ENCODE measurements around the gene LRMDA. TPM values are rescaled to one million over a fixed set of nuclear protein-coding genes. Genes with fewer than 3 reads are reported as not detected.

The LRMDA gene
- total and polyA plus RNA-seq, 2 of the 4 experiments (the other 2 are of a cell fraction) = 0.07 TPM; not detected in 1

GRCh38 chr10:76116523-76116922 lies 685.1 kb downstream of the LRMDA start:
- ATAC-seq (ENCODE audit: low read depth) = no peak
- H2BK15ac ChIP-seq (ENCODE audit: low read depth, low read length) = no peak overlapping the region
- no peak for DNase-seq
- CTCF ChIA-PET = interaction anchor here (0.6 kb wide), 1 partner anchor 12 kb away, joined by 3 read pairs; no protein-coding TSS in a partner anchor
- H4K20me1 ChIP-seq (ENCODE audit: insufficient read depth, low read length) = no peaks in the 10 kb centered on the region
- no CpG with 5 or more reads among the region's 3 CpGs for WGBS, 2 experiments (ENCODE audit: extremely low coverage in 2 of 2, insufficient read length in 1 of 2)
- no peak overlapping the region for H4K5ac ChIP-seq (ENCODE audit: low read depth, low read length)
- no peak overlapping the region for H3K4me3 ChIP-seq (ENCODE audit: insufficient read depth, low read depth, low read length)
- no peak overlapping the region for H3K9ac ChIP-seq (ENCODE audit: low read depth, low read length)
- H3K56ac ChIP-seq (ENCODE audit: extremely low read depth, insufficient read depth, low read length) = no peak overlapping the region
- no peak overlapping the region for H2BK5ac ChIP-seq (ENCODE audit: low read depth, low read length, poor library complexity, severe bottlenecking)
- no peak overlapping the region for H3K27ac ChIP-seq (ENCODE audit: insufficient read depth, low read length)
- no peak for TF ChIP-seq NFE2L2 (IDR thresholded peaks at IDR 0.05; ENCODE audit: low read depth, low read length)
- no peak for TF ChIP-seq MXI1 (IDR thresholded peaks at IDR 0.05; ENCODE audit: borderline replicate concordance, low read depth, low read length)
- TF ChIP-seq MAZ (IDR thresholded peaks at IDR 0.05; ENCODE audit: borderline replicate concordance, low read depth, low read length) = no peak
- no peak for TF ChIP-seq RFX5 (IDR thresholded peaks at IDR 0.05; ENCODE audit: low read depth, low read length)
- TF ChIP-seq RAD21 (IDR thresholded peaks at IDR 0.05; ENCODE audit: low read length) = no peak
- no peak overlapping the region for H4K8ac ChIP-seq (ENCODE audit: low read depth in 2 of 2, low read length in 2 of 2)
- POLR2A ChIA-PET (ENCODE audit: unreplicated experiment) = no interaction called here
- no peak overlapping the region for H2AK5ac ChIP-seq (ENCODE audit: low read depth, low read length)
- dilution Hi-C loops (cut with HindIII; ENCODE audit: low sequenced_read_pairs, unreplicated experiment) (no loop called here), in situ Hi-C loops (cut with MboI; ENCODE audit: low sequenced_read_pairs) (no loop called here), intact Hi-C loops (cut with micrococcal nuclease) (no loop called here)
- no peaks in the 10 kb centered on the region for H3K79me1 ChIP-seq (ENCODE audit: low read depth in 1 of 2, low read length in 2 of 2)
- no peak overlapping the region for H2BK20ac ChIP-seq (ENCODE audit: low read depth, low read length)
- H3K23ac ChIP-seq (ENCODE audit: low read depth, low read length) = no peak overlapping the region
- no peak overlapping the region for H3K14ac ChIP-seq (replicated peaks; ENCODE audit: low read depth, low read length)
- peaks cover 4% of the 10 kb centered on the region for H3K4me1 ChIP-seq (ENCODE audit: control insufficient read depth, insufficient read depth, low read length)
- H3K4ac ChIP-seq (ENCODE audit: low read depth, low read length) = no peak overlapping the region
- no peak overlapping the region for H4K91ac ChIP-seq (ENCODE audit: insufficient read depth, low read depth, low read length)
- H3K18ac ChIP-seq (ENCODE audit: low read depth, low read length) = no peak overlapping the region
- no peak overlapping the region for H2AFZ ChIP-seq (replicated peaks; ENCODE audit: low read length, poor library complexity)
- BruUV-seq (replicated peaks) = no TSS peak
- no peaks in the 10 kb centered on the region for H3K36me3 ChIP-seq (ENCODE audit: control insufficient read depth, insufficient read depth, low read length)
- H2BK120ac ChIP-seq (ENCODE audit: low read depth, low read length) = no peak overlapping the region
- no peak overlapping the region for H2AK9ac ChIP-seq (replicated peaks; ENCODE audit: low read depth, low read length, poor library complexity)
- peaks cover 6% of the 10 kb centered on the region for H3K27me3 ChIP-seq (ENCODE audit: control insufficient read depth, insufficient read depth, low read length)
- H3K9me1 ChIP-seq (ENCODE audit: insufficient read depth, low read length) = no peaks in the 10 kb centered on the region
- H3K9me3 ChIP-seq (ENCODE audit: control insufficient read depth, insufficient read depth, low read length) = no peaks in the 10 kb centered on the region
- H3K4me2 ChIP-seq (ENCODE audit: low read depth, low read length) = no peak overlapping the region

Data from IMR-90 (cell line).